ENCODE results near the gene SLC26A9.

The SLC26A9 gene

DNA sequence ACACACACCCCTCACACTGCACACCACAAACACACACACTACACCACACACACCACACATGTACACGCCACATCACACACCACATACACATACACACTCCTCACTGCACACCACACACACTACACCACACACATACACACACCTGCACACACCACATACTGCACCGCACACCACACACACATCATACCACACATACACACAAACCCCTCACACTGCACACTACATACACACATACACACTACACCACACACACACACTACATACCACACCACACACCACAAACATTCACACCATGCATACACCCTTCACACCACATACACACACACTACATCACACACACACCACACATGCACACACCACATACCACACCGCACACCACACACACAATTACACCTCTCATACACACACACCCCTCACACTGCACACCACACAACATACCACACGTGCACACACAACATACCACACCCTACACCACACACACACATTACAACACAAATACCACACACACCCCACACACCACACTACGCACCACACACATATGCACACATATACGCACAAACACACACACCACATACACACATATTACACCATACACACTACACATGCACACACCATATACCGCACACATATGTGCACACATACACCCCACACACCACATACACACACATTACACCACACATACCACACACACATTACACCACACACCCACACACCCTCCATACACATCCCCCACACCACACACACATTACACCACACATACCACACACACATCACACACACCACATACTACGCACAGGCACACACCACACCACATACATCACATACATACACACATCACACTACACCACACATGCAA, 30.3 kb upstream of the SLC26A9 start:
- DNase-seq (ENCODE audit: low read depth in 1 of 2, low spot score in 1 of 2): no peak
- TF ChIP-seq GABPA (IDR thresholded peaks at IDR 0.05; ENCODE audit: low read depth) (no peak), POLR2AphosphoS5 (IDR thresholded peaks at IDR 0.05; ENCODE audit: low read depth) (no peak), SPI1 (IDR thresholded peaks at IDR 0.05; ENCODE audit: borderline replicate concordance, low read depth) (no peak)
- TF ChIP-seq, protein P1, sequence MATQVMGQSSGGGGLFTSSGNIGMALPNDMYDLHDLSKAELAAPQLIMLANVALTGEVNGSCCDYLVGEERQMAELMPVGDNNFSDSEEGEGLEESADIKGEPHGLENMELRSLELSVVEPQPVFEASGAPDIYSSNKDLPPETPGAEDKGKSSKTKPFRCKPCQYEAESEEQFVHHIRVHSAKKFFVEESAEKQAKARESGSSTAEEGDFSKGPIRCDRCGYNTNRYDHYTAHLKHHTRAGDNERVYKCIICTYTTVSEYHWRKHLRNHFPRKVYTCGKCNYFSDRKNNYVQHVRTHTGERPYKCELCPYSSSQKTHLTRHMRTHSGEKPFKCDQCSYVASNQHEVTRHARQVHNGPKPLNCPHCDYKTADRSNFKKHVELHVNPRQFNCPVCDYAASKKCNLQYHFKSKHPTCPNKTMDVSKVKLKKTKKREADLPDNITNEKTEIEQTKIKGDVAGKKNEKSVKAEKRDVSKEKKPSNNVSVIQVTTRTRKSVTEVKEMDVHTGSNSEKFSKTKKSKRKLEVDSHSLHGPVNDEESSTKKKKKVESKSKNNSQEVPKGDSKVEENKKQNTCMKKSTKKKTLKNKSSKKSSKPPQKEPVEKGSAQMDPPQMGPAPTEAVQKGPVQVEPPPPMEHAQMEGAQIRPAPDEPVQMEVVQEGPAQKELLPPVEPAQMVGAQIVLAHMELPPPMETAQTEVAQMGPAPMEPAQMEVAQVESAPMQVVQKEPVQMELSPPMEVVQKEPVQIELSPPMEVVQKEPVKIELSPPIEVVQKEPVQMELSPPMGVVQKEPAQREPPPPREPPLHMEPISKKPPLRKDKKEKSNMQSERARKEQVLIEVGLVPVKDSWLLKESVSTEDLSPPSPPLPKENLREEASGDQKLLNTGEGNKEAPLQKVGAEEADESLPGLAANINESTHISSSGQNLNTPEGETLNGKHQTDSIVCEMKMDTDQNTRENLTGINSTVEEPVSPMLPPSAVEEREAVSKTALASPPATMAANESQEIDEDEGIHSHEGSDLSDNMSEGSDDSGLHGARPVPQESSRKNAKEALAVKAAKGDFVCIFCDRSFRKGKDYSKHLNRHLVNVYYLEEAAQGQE (IDR thresholded peaks at IDR 0.05; ENCODE audit: insufficient replicate concordance, low read depth): no peak
- TF ChIP-seq, protein P2, sequence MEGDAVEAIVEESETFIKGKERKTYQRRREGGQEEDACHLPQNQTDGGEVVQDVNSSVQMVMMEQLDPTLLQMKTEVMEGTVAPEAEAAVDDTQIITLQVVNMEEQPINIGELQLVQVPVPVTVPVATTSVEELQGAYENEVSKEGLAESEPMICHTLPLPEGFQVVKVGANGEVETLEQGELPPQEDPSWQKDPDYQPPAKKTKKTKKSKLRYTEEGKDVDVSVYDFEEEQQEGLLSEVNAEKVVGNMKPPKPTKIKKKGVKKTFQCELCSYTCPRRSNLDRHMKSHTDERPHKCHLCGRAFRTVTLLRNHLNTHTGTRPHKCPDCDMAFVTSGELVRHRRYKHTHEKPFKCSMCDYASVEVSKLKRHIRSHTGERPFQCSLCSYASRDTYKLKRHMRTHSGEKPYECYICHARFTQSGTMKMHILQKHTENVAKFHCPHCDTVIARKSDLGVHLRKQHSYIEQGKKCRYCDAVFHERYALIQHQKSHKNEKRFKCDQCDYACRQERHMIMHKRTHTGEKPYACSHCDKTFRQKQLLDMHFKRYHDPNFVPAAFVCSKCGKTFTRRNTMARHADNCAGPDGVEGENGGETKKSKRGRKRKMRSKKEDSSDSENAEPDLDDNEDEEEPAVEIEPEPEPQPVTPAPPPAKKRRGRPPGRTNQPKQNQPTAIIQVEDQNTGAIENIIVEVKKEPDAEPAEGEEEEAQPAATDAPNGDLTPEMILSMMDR (IDR thresholded peaks at IDR 0.05; ENCODE audit: insufficient read depth, low read length): no peak
- H3K4me3 ChIP-seq (replicated peaks; ENCODE audit: insufficient read depth, low read length): no peak overlapping the region
- H3K27ac ChIP-seq (replicated peaks): no peak overlapping the region
- H3K27me3 ChIP-seq (ENCODE audit: insufficient read depth, poor library complexity, severe bottlenecking): no peaks in the 10 kb centered on the region

DNA sequence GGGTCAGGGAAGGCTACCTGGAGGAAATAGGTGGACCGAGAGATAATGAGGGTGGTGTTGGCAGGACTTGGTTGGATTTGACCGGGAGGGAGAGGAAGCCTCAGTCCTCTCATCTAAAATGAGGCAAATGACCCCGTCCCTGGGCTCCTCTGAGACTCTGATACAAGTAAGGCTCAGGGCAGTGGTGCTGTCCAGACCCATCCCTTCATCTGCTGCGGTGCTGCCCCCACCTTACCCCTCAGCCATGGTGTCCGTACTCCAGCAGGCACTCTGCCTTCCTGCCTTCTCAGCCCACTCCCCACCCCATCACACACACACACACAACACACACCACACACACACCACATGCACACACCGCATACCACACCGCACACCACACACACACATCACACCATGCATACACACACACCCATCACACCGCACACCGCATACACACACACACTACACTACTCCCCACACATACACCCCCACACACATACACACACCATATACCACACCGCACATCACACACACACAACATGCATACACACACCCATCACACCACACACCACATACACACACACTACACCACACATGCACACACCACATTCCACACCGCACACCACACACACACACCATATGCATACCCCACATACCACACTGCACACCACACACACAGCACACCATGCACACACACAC, 29.4 kb upstream of the SLC26A9 start:
- Histone ChIP-seq H3K27me3 (ENCODE audit: insufficient read depth, poor library complexity, severe bottlenecking) (no peaks in the 10 kb centered on the region), H3K4me3 (replicated peaks; ENCODE audit: insufficient read depth, low read length) (no peak overlapping the region), H3K27ac (replicated peaks) (no peak overlapping the region)
- no peak for DNase-seq (ENCODE audit: low read depth in 1 of 2, low spot score in 1 of 2)
- no peak for TF ChIP-seq POLR2AphosphoS5 (IDR thresholded peaks at IDR 0.05; ENCODE audit: low read depth)
- TF ChIP-seq, protein P2 (IDR thresholded peaks at IDR 0.05; ENCODE audit: insufficient read depth, low read length): no peak

DNA sequence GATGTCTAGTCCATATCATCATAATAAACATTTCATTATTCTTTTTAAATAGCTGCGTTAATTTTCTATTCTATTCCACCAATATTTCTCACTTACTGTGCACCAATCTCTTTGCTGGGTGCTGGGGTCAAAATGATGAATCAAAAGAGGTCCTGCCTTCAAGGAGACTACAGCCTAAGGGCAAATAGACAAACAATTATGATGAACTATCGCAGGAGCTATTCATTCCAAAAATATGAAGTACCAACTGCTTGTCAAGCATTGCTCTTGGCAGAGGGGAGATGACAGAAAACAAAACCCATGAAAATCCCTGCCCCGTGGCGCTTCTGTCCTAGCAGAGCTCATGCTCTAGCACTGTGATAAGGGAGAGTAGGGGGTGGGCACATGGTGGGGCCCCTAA, 28.8 kb upstream of the SLC26A9 start:
- no peaks in the 10 kb centered on the region for H3K27me3 ChIP-seq (ENCODE audit: insufficient read depth, poor library complexity, severe bottlenecking)
- no peak for DNase-seq (ENCODE audit: low read depth in 1 of 2, low spot score in 1 of 2)
- TF ChIP-seq, protein P2 (IDR thresholded peaks at IDR 0.05; ENCODE audit: insufficient read depth, low read length): no peak
- TF ChIP-seq SPI1 (IDR thresholded peaks at IDR 0.05; ENCODE audit: borderline replicate concordance, low read depth): no peak
- no peak for TF ChIP-seq GABPA (IDR thresholded peaks at IDR 0.05; ENCODE audit: low read depth)
- TF ChIP-seq, protein P1 (IDR thresholded peaks at IDR 0.05; ENCODE audit: insufficient replicate concordance, low read depth): no peak
- TF ChIP-seq POLR2AphosphoS5 (IDR thresholded peaks at IDR 0.05; ENCODE audit: low read depth): no peak
- no peak overlapping the region for H3K4me3 ChIP-seq (replicated peaks; ENCODE audit: insufficient read depth, low read length)
- H3K27ac ChIP-seq (replicated peaks): no peak overlapping the region

All from HL-60 (cell line).